SU-DHL-6 (cell line): ENCODE results near the gene GGNBP2.

Experiments
- CTCF ChIP-seq: fragments of 200-600 bp; sonication (generic); IDR thresholded peaks from one replicate; pipeline ENCODE4 v1.5.1; 2017; ENCODE audit warnings: antibody characterized with exemption, mild to moderate bottlenecking, low read length, moderate library complexity; ENCODE audit not compliant: insufficient read depth, poor library complexity, severe bottlenecking
- EZH2phosphoT487 ChIP-seq: fragments of 200-600 bp; sonication (generic), shearing (Covaris generic); conservative IDR thresholded peaks from 2 replicates; pipeline ENCODE4 v1.6.1; 2018; ENCODE audit warnings: mild to moderate bottlenecking, antibody characterized with exemption, low read length, moderate library complexity, mixed read lengths

GRCh38 chr17:36547776-36548175, 3.1 kb downstream of the GGNBP2 start:
- no peak for TF ChIP-seq CTCF
- no peak for TF ChIP-seq EZH2phosphoT487
